ENCODE results near the gene VENTX. TPM values are rescaled to one million over a fixed set of nuclear protein-coding genes. Genes with fewer than 3 reads are reported as not detected.

Gene VENTX
- total and polyA plus RNA-seq, 3 experiments from 2014 or later: not detected

- Mint-ChIP-seq H3K27ac (peak overlapping the region; percentile 93 to 99 (median 96)), H3K4me3 (peak overlapping the region; percentile 88 to 97 (median 91)), H3K4me1 (peaks cover 23 to 54% (median 34%) of the 10 kb centered on the region in 3 donors), H3K9me3 (no peaks in the 10 kb centered on the region), H3K27me3 (no peaks in the 10 kb centered on the region), H3K36me3 (peaks cover 0 to 34% (median 0%) of the 10 kb centered on the region in 3 donors)
- CTCF ChIA-PET: interaction anchor here (0.8 to 3.5 kb wide), 9 partner anchors 9 to 131 kb away, joined by 3 to 17 read pairs (median 5); no protein-coding TSS in a partner anchor
- POLR2A ChIA-PET: interaction anchor here (1.0 to 1.5 kb wide), 5 partner anchors 11 to 114 kb away, joined by 3 to 8 read pairs (median 5); no protein-coding TSS in a partner anchor
- Histone ChIP-seq H3K4me1 (ENCODE audit: insufficient read depth, low read length) (peaks cover 45% of the 10 kb centered on the region), H3K27ac (ENCODE audit: low read depth, low read length) (peak overlapping the region; percentile 93), H3K9me3 (ENCODE audit: low read length) (no peaks in the 10 kb centered on the region), H3K36me3 (ENCODE audit: insufficient read depth, low read length) (peaks cover 3% of the 10 kb centered on the region), H3K27me3 (ENCODE audit: insufficient read depth, low read length, poor library complexity, severe bottlenecking) (no peaks in the 10 kb centered on the region), H3K4me3 (ENCODE audit: low read length) (peak overlapping the region; percentile 88)
- DNase-seq: peak in 3 of 5 donors; percentile 36 to 68 (median 44)
Observed at GRCh38 chr10:133275684-133276092, 38.0 kb downstream of the VENTX start.

- H3K4me1 ChIP-seq (ENCODE audit: insufficient read depth, low read length): peaks cover 45% of the 10 kb centered on the region
- peak overlapping the region; percentile 93 to 99 (median 96) for H3K27ac Mint-ChIP-seq
- H3K27ac ChIP-seq (ENCODE audit: low read depth, low read length): peak overlapping the region; percentile 93
- peak overlapping the region; percentile 88 for H3K4me3 ChIP-seq (ENCODE audit: low read length)
- H3K4me1 Mint-ChIP-seq: peaks cover 23 to 54% (median 34%) of the 10 kb centered on the region in 3 donors
- H3K36me3 ChIP-seq (ENCODE audit: insufficient read depth, low read length): peaks cover 3% of the 10 kb centered on the region
- H3K4me3 Mint-ChIP-seq: peak overlapping the region; percentile 88 to 97 (median 91)
- no peaks in the 10 kb centered on the region for H3K27me3 ChIP-seq (ENCODE audit: insufficient read depth, low read length, poor library complexity, severe bottlenecking)
- no peak for DNase-seq
- ChIA-PET POLR2A (interaction anchor here (1.0 to 1.5 kb wide), 4 partner anchors 12 to 114 kb away, joined by 3 to 7 read pairs (median 4); no protein-coding TSS in a partner anchor), CTCF (interaction anchor here (0.9 to 3.5 kb wide), 7 partner anchors 9 to 132 kb away, joined by 3 to 17 read pairs (median 10); no protein-coding TSS in a partner anchor)
- H3K36me3 Mint-ChIP-seq: peaks cover 0 to 32% (median 0%) of the 10 kb centered on the region in 3 donors
- H3K9me3 ChIP-seq (ENCODE audit: low read length): no peaks in the 10 kb centered on the region
- no peaks in the 10 kb centered on the region for H3K9me3 Mint-ChIP-seq
- no peaks in the 10 kb centered on the region for H3K27me3 Mint-ChIP-seq
Observed at GRCh38 chr10:133276100-133276434, 38.4 kb downstream of the VENTX start.

- Mint-ChIP-seq H3K9me3 (no peaks in the 10 kb centered on the region), H3K27me3 (no peaks in the 10 kb centered on the region), H3K4me3 (peak within 1 kb of the TSS; percentile 88 to 98 (median 91)), H3K36me3 (peaks cover 0 to 34% (median 0%) of the 10 kb centered on the region in 3 donors), H3K4me1 (peaks cover 23 to 54% (median 34%) of the 10 kb centered on the region in 3 donors), H3K27ac (peak within 1 kb of the TSS; percentile 94 to 100 (median 98))
- DNase-seq: peak in 4 of 5 donors; percentile 58 to 75 (median 66)
- Histone ChIP-seq H3K27me3 (ENCODE audit: insufficient read depth, low read length, poor library complexity, severe bottlenecking) (no peaks in the 10 kb centered on the region), H3K9me3 (ENCODE audit: low read length) (no peaks in the 10 kb centered on the region), H3K36me3 (ENCODE audit: insufficient read depth, low read length) (peaks cover 3% of the 10 kb centered on the region), H3K4me1 (ENCODE audit: insufficient read depth, low read length) (peaks cover 45% of the 10 kb centered on the region), H3K4me3 (ENCODE audit: low read length) (peak within 1 kb of the TSS; percentile 88), H3K27ac (ENCODE audit: low read depth, low read length) (peak within 1 kb of the TSS; percentile 96)
- POLR2A ChIA-PET: interaction anchor here (1.0 to 2.2 kb wide), 5 partner anchors 12 to 35 kb away, joined by 3 to 15 read pairs (median 5); no protein-coding TSS in a partner anchor
- CTCF ChIA-PET: interaction anchor here (0.9 to 4.3 kb wide), 6 partner anchors 17 to 132 kb away, joined by 3 to 28 read pairs (median 11); no protein-coding TSS in a partner anchor
Observed at GRCh38 chr10:133276435-133277201, 39.0 kb downstream of the VENTX start, which contains the start of gene ADAM8. ADAM8 (minus strand) TSS chr10:133276868; CDS start chr10:133276817, 51 bp downstream.

GRCh38 chr10:133277277-133277992 is 39.8 kb downstream of the VENTX start:
- Mint-ChIP-seq H3K36me3 (peaks cover 0 to 36% (median 1%) of the 10 kb centered on the region in 3 donors), H3K27me3 (no peaks in the 10 kb centered on the region), H3K27ac (peak overlapping the region; percentile 94 to 100 (median 98)), H3K4me1 (peaks cover 23 to 54% (median 35%) of the 10 kb centered on the region in 3 donors), H3K4me3 (peak overlapping the region; percentile 84 to 98 (median 89)), H3K9me3 (no peaks in the 10 kb centered on the region)
- no peak for DNase-seq
- Histone ChIP-seq H3K27me3 (ENCODE audit: insufficient read depth, low read length, poor library complexity, severe bottlenecking) (no peaks in the 10 kb centered on the region), H3K4me1 (ENCODE audit: insufficient read depth, low read length) (peaks cover 45% of the 10 kb centered on the region), H3K27ac (ENCODE audit: low read depth, low read length) (peak overlapping the region; percentile 96), H3K9me3 (ENCODE audit: low read length) (no peaks in the 10 kb centered on the region), H3K4me3 (ENCODE audit: low read length) (peak overlapping the region; percentile 8), H3K36me3 (ENCODE audit: insufficient read depth, low read length) (peaks cover 3% of the 10 kb centered on the region)
- CTCF ChIA-PET: interaction anchor here (1.2 to 4.3 kb wide), 5 partner anchors 12 to 133 kb away, joined by 4 to 28 read pairs (median 10); no protein-coding TSS in a partner anchor
- POLR2A ChIA-PET: interaction anchor here (0.7 to 2.2 kb wide), 5 partner anchors 14 to 36 kb away, joined by 3 to 15 read pairs (median 7); no protein-coding TSS in a partner anchor

- Histone ChIP-seq H3K27me3 (ENCODE audit: insufficient read depth, low read length, poor library complexity, severe bottlenecking) (no peaks in the 10 kb centered on the region), H3K4me3 (ENCODE audit: low read length) (peak overlapping the region; percentile 11), H3K36me3 (ENCODE audit: insufficient read depth, low read length) (peaks cover 3% of the 10 kb centered on the region), H3K9me3 (ENCODE audit: low read length) (no peaks in the 10 kb centered on the region), H3K27ac (ENCODE audit: low read depth, low read length) (peak overlapping the region; percentile 96), H3K4me1 (ENCODE audit: insufficient read depth, low read length) (peaks cover 45% of the 10 kb centered on the region)
- Mint-ChIP-seq H3K27ac (peak overlapping the region; percentile 94 to 100 (median 98)), H3K4me3 (peak overlapping the region; percentile 84 to 98 (median 89)), H3K36me3 (peaks cover 0 to 42% (median 1%) of the 10 kb centered on the region in 3 donors), H3K9me3 (no peaks in the 10 kb centered on the region), H3K4me1 (peaks cover 23 to 54% (median 35%) of the 10 kb centered on the region in 3 donors), H3K27me3 (no peaks in the 10 kb centered on the region)
- ChIA-PET CTCF (interaction anchor here (1.0 to 4.3 kb wide), 6 partner anchors 12 to 52 kb away, joined by 4 to 28 read pairs (median 6); no protein-coding TSS in a partner anchor), POLR2A (interaction anchor here (1.1 to 2.2 kb wide), 6 partner anchors 14 to 58 kb away, joined by 3 to 15 read pairs (median 6); partner anchors contain the start of gene CALY)
- DNase-seq: peak in 1 of 5 donors; percentile 17
Observed at GRCh38 chr10:133277993-133278576, 40.4 kb downstream of the VENTX start.

- peaks cover 45% of the 10 kb centered on the region for H3K4me1 ChIP-seq (ENCODE audit: insufficient read depth, low read length)
- CTCF ChIA-PET: interaction anchor here (1.0 to 4.3 kb wide), 6 partner anchors 13 to 51 kb away, joined by 4 to 28 read pairs (median 6); no protein-coding TSS in a partner anchor
- H3K4me3 Mint-ChIP-seq: peak overlapping the region; percentile 84 to 98 (median 89)
Observed at GRCh38 chr10:133278577-133279265, 41.1 kb downstream of the VENTX start.

More at GRCh38 chr10:133278577-133279265, 41.1 kb downstream of the VENTX start:
- H3K9me3 Mint-ChIP-seq: no peaks in the 10 kb centered on the region
- Histone ChIP-seq H3K27ac (ENCODE audit: low read depth, low read length) (peak overlapping the region; percentile 96), H3K9me3 (ENCODE audit: low read length) (no peaks in the 10 kb centered on the region), H3K36me3 (ENCODE audit: insufficient read depth, low read length) (peaks cover 3% of the 10 kb centered on the region), H3K4me3 (ENCODE audit: low read length) (peak overlapping the region; percentile 11), H3K27me3 (ENCODE audit: insufficient read depth, low read length, poor library complexity, severe bottlenecking) (no peaks in the 10 kb centered on the region)
- peak overlapping the region; percentile 94 to 100 (median 98) for H3K27ac Mint-ChIP-seq
- peak in 4 of 5 donors; percentile 58 to 87 (median 76) for DNase-seq
- POLR2A ChIA-PET: interaction anchor here (1.2 to 2.2 kb wide), 5 partner anchors 15 to 58 kb away, joined by 3 to 15 read pairs (median 7); partner anchors contain the start of gene CALY
- H3K27me3 Mint-ChIP-seq: no peaks in the 10 kb centered on the region
- peaks cover 23 to 54% (median 35%) of the 10 kb centered on the region in 3 donors for H3K4me1 Mint-ChIP-seq
- H3K36me3 Mint-ChIP-seq: peaks cover 0 to 48% (median 3%) of the 10 kb centered on the region in 3 donors

Measured in CD8-positive, alpha-beta memory T cell (primary cell).